HCT116 (cell line): ENCODE results near the gene SULT2B1. TPM values are rescaled to one million over a fixed set of nuclear protein-coding genes. Genes with fewer than 3 reads are reported as not detected.

ENCODE experiments used
- ATAC-seq: fragments of 200-7000 bp; cut with Tn5 transposase; 2 replicates; pipeline ENCODE4 v1.9.1; 2020; ENCODE audit warnings: mild to moderate bottlenecking, moderate library complexity
- BruUV-seq: library from RNA; stranded (reverse); fragments of 400-500 nt; replicated peaks from 2 replicates; lab custom pipeline; 2021; lab: Mats Ljungman, UMichigan
- CTCF ChIA-PET: fragments of 300-600 bp; sonication (Branson Sonifier 250); formaldehyde crosslinking; loops from one replicate; lab custom pipeline; 2021; ENCODE audit warnings: antibody characterized with exemption; lab: Charles Lee
- POLR2A ChIA-PET: fragments of 300-600, 350-600 bp; sonication (Branson Sonifier 250); formaldehyde crosslinking; loops from one replicate; lab custom pipeline; 2021; ENCODE audit warnings: antibody characterized with exemption; lab: Charles Lee
- RAD21 ChIA-PET, 2 experiments: fragments of 300-600 bp; sonication (Branson Sonifier 250); formaldehyde crosslinking; loops; one replicate each; lab custom pipeline; 2023; ENCODE audit warnings: low total read pairs in 2 of 2; ENCODE audit not compliant: uncharacterized antibody in 2 of 2, unreplicated experiment in 2 of 2, low non-redundant PET in 1 of 2; lab: Charles Lee
- DNase-seq: peaks from one replicate; pipeline ENCODE4 v3.0.0-alpha.2; 2010; ENCODE audit warnings: low read depth, low spot score
- H2AFZ ChIP-seq: fragments of 200-600 bp; shearing (Covaris generic), sonication (generic); 2 replicates; pipeline ENCODE4 v1.6.1; 2017; ENCODE audit warnings: low read depth, mixed run types, mixed read lengths, antibody characterized with exemption, low read length; ENCODE audit not compliant: poor library complexity, severe bottlenecking
- H3K27ac ChIP-seq: 2 replicates; pipeline ENCODE4 v1.5.1; 2012; ENCODE audit warnings: low read depth, low read length
- H3K27me3 ChIP-seq: fragments of 200-600 bp; sonication (generic); 2 replicates; pipeline ENCODE4 v1.6.1; 2016; ENCODE audit warnings: mixed run types, low read length, mixed read lengths; ENCODE audit not compliant: insufficient read depth
- H3K36me3 ChIP-seq, 2 experiments: fragments of 200-500 bp in 1 of 2; fragments of 200-600 bp in 1 of 2; sonication (Bioruptor generic) in 1 of 2; sonication (generic) in 1 of 2; 2 replicates each; pipeline versions ENCODE4 v1.5.1 to v1.6.1; 2014 to 2016; ENCODE audit warnings: low read length in 2 of 2, inconsistent platforms in 1 of 2, mixed read lengths in 1 of 2, mixed run types in 1 of 2; ENCODE audit not compliant: insufficient read depth in 2 of 2, control insufficient read depth in 1 of 2
- H3K4me1 ChIP-seq, 2 experiments: fragments of 200-600 bp in 1 of 2; sonication (generic) in 1 of 2; 2 replicates each; pipeline versions ENCODE4 v1.5.1 to v1.6.1; 2012 to 2017; ENCODE audit warnings: low read length in 2 of 2, inconsistent platforms in 1 of 2, mild to moderate bottlenecking in 1 of 2, mixed read lengths in 1 of 2, mixed run types in 1 of 2, moderate library complexity in 1 of 2; ENCODE audit not compliant: insufficient read depth in 2 of 2, control insufficient read depth in 1 of 2
- H3K4me2 ChIP-seq: fragments of 200-600 bp; sonication (generic); 2 replicates; pipeline ENCODE4 v1.6.1; 2017; ENCODE audit warnings: mixed run types, low read length, mixed read lengths
- H3K4me3 ChIP-seq, 2 experiments: fragments of 200-600 bp in 1 of 2; sonication (generic) in 1 of 2; replicated peaks in 1 of 2; 2 replicates each; pipeline ENCODE4 v1.5.1; 2011 to 2016; ENCODE audit warnings: low read length in 2 of 2, control low read depth in 1 of 2, low read depth in 1 of 2, mild to moderate bottlenecking in 1 of 2, mixed read lengths in 1 of 2, mixed run types in 1 of 2
- H3K79me2 ChIP-seq: fragments of 200-600 bp; sonication (generic); 2 replicates; pipeline ENCODE4 v1.6.1; 2017; ENCODE audit warnings: mild to moderate bottlenecking, mixed run types, low read length, moderate library complexity, mixed read lengths; ENCODE audit not compliant: insufficient read depth
- H3K9ac ChIP-seq: fragments of 200-600 bp; sonication (generic); 2 replicates; pipeline ENCODE4 v1.6.1; 2016; ENCODE audit warnings: low read length, mixed read lengths
- H3K9me2 ChIP-seq: fragments of 200-600 bp; sonication (generic), shearing (Covaris generic); 2 replicates; pipeline ENCODE4 v1.6.1; 2017; ENCODE audit warnings: mixed run types, mild to moderate bottlenecking, moderate library complexity; ENCODE audit not compliant: insufficient read depth
- H3K9me3 ChIP-seq, 2 experiments: fragments of 200-500 bp in 1 of 2; fragments of 200-600 bp in 1 of 2; sonication (Bioruptor generic) in 1 of 2; sonication (generic) in 1 of 2; 2 replicates each; pipeline ENCODE4 v1.6.1; 2014 to 2017; ENCODE audit warnings: low read length in 2 of 2, mixed read lengths in 2 of 2, inconsistent platforms in 1 of 2, low read depth in 1 of 2, mild to moderate bottlenecking in 1 of 2, mixed run types in 1 of 2, moderate library complexity in 1 of 2; ENCODE audit not compliant: control insufficient read depth in 1 of 2, insufficient read depth in 1 of 2
- H4K20me1 ChIP-seq: fragments of 200-600 bp; sonication (generic), shearing (Covaris generic); 2 replicates; pipeline ENCODE4 v1.6.1; 2017; ENCODE audit warnings: mixed run types, mild to moderate bottlenecking, moderate library complexity; ENCODE audit not compliant: insufficient read depth
- ATF3 ChIP-seq: IDR thresholded peaks from 2 replicates; pipeline ENCODE4 v1.6.1; 2012
- CTCF ChIP-seq, 3 experiments: fragments of 200-600 bp in 1 of 3; sonication (generic) in 1 of 3; IDR thresholded peaks in 2 of 3; conservative IDR thresholded peaks in 1 of 3; 2 replicates each; pipeline ENCODE4 v1.5.1; 2012 to 2017; ENCODE audit warnings: low read depth in 2 of 3, low read length in 2 of 3, antibody characterized with exemption in 1 of 3, borderline replicate concordance in 1 of 3, control low read depth in 1 of 3, mild to moderate bottlenecking in 1 of 3, mixed read lengths in 1 of 3, mixed run types in 1 of 3, moderate library complexity in 1 of 3; ENCODE audit not compliant: insufficient read depth in 1 of 3
- ELF1 ChIP-seq: IDR thresholded peaks from 2 replicates; pipeline ENCODE4 v1.6.1; 2012; ENCODE audit warnings: low read depth, borderline replicate concordance
- FOSL1 ChIP-seq: IDR thresholded peaks from 2 replicates; pipeline ENCODE4 v1.6.1; 2012; ENCODE audit warnings: low read depth
- MAX ChIP-seq: IDR thresholded peaks from 2 replicates; pipeline ENCODE4 v1.6.1; 2012
- POLR2A ChIP-seq: IDR thresholded peaks from 2 replicates; pipeline ENCODE4 v1.7.0; 2011; ENCODE audit warnings: borderline replicate concordance; ENCODE audit not compliant: insufficient read depth, insufficient read length; ENCODE audit errors: extremely low read depth
- SIN3A ChIP-seq: IDR thresholded peaks from 2 replicates; pipeline ENCODE4 v1.6.1; 2012; ENCODE audit warnings: low read depth
- YY1 ChIP-seq: IDR thresholded peaks from 2 replicates; pipeline ENCODE4 v1.6.1; 2011; ENCODE audit warnings: low read length, low read depth, moderate library complexity, mild to moderate bottlenecking; ENCODE audit not compliant: insufficient replicate concordance; ENCODE audit errors: extremely low read depth
- ZFX ChIP-seq: fragments of 450-650 bp; IDR thresholded peaks from 2 replicates; pipeline ENCODE4 v1.6.1; 2017
- intact Hi-C: fragments of 100-400 bp; cut with micrococcal nuclease; formaldehyde crosslinking; loops from 2 replicates; pipeline ENCODE4 v1.10.0; 2022
- total RNA-seq: library from RNA; stranded (reverse); gene quantifications from one replicate; pipeline ENCODE4 v1.2.1, GENCODE V29; 2021; ENCODE audit not compliant: unreplicated experiment

The SULT2B1 gene
- total RNA-seq, 1 experiment from 2014 or later: 4.8 TPM

GRCh38 chr19:48552406-48553322 is 692 bp downstream of the SULT2B1 start:
- ChIA-PET CTCF (no interaction called here), POLR2A (interaction anchor here (1.0 kb wide), 1 partner anchor 25 kb away, joined by 3 read pairs; no protein-coding TSS in a partner anchor), RAD21 (no interaction called here)
- Histone ChIP-seq H3K4me2 (peak overlapping the region; percentile 55), H3K36me3 (no peaks in the 10 kb centered on the region), H3K9ac (no peak overlapping the region), H3K79me2 (no peaks in the 10 kb centered on the region), H3K4me1 (peaks cover 49 to 64% of the 10 kb centered on the region in 2 experiments), H3K27ac (no peak overlapping the region), H2AFZ (no peak overlapping the region), H3K27me3 (no peaks in the 10 kb centered on the region), H3K4me3 (no peak overlapping the region), H4K20me1 (no peaks in the 10 kb centered on the region), H3K9me3 (no peaks in the 10 kb centered on the region), H3K9me2 (no peaks in the 10 kb centered on the region)
- intact Hi-C loops: no loop called here
- TF ChIP-seq POLR2A: no peak
- no peak for TF ChIP-seq ELF1
- peak; percentile 15; the same call in 1 of the 2 replicates for TF ChIP-seq MAX
- peak; percentile 46 for TF ChIP-seq FOSL1
- no peak for DNase-seq
- ATAC-seq: 0 out of 2 replicates have a peak, but pooled peaks have one; percentile 5
- BruUV-seq: no TSS peak

GRCh38 chr19:48553676-48554384 is 1.9 kb downstream of the SULT2B1 start:
- Histone ChIP-seq H3K4me3 (no peak overlapping the region), H3K4me1 (peaks cover 57 to 75% of the 10 kb centered on the region in 2 experiments), H3K27ac (peak overlapping the region; percentile 33; the same call in 1 of the 2 replicates), H4K20me1 (no peaks in the 10 kb centered on the region), H3K79me2 (no peaks in the 10 kb centered on the region), H3K36me3 (no peaks in the 10 kb centered on the region), H3K9me3 (no peaks in the 10 kb centered on the region), H3K9ac (peak overlapping the region; percentile 4; the same call in 1 of the 2 replicates), H3K4me2 (peak overlapping the region; percentile 65), H3K9me2 (no peaks in the 10 kb centered on the region), H3K27me3 (no peaks in the 10 kb centered on the region), H2AFZ (no peak overlapping the region)
- ATAC-seq: peak; percentile 11; the same call in 1 of the 2 replicates
- BruUV-seq: no TSS peak
- POLR2A ChIA-PET: interaction anchor here (0.5 to 0.9 kb wide), 2 partner anchors 16 to 48 kb away, joined by 3 read pairs; no protein-coding TSS in a partner anchor
- RAD21 ChIA-PET: interaction anchor here in 1 of 2 experiments (0.6 kb wide), 1 partner anchor 39 kb away, joined by 5 read pairs; no protein-coding TSS in a partner anchor
- CTCF ChIA-PET: interaction anchor here (0.6 to 1.1 kb wide), 2 partner anchors 55 to 574 kb away, joined by 3 read pairs; no protein-coding TSS in a partner anchor
- no peak for DNase-seq
- intact Hi-C loops: no loop called here
- TF ChIP-seq SIN3A: no peak
- TF ChIP-seq ATF3: no peak
- no peak for TF ChIP-seq YY1
- no peak for TF ChIP-seq CTCF (IDR thresholded peaks at IDR 0.05 in 2 of 3, conservative IDR thresholded peaks at IDR 0.05 in 1 of 3; ENCODE audit: borderline replicate concordance in 1 of 3, insufficient read depth in 1 of 3, low read depth in 2 of 3, low read length in 2 of 3)
- TF ChIP-seq ZFX: no peak
